ENCODE results near the gene LEPROT. TPM values are rescaled to one million over a fixed set of nuclear protein-coding genes. Genes with fewer than 3 reads are reported as not detected.

Gene LEPROT
- polyA plus RNA-seq, 1 donor from 2014 or later, result 39.2 TPM

GRCh38 chr1:65419681-65420589, 533 bp upstream of the LEPROT start:
- peaks cover 6% of the 10 kb centered on the region for H3F3A ChIP-seq (ENCODE audit: insufficient read depth, low read length, poor library complexity, severe bottlenecking)
- H3K36me3 ChIP-seq (ENCODE audit: insufficient read depth, low read length), result no peaks in the 10 kb centered on the region
- H4K20me1 ChIP-seq (ENCODE audit: insufficient read depth), result no peaks in the 10 kb centered on the region
- H3K4me3 ChIP-seq (ENCODE audit: low read length), result peak overlapping the region; percentile 92
- H3K27me3 ChIP-seq (ENCODE audit: insufficient read depth, low read depth, low read length), result no peaks in the 10 kb centered on the region
- peak overlapping the region; percentile 29 for H3K27ac ChIP-seq (ENCODE audit: low read length)
- TF ChIP-seq TAF1 (IDR thresholded peaks at IDR 0.05; ENCODE audit: low read depth), result no peak
- TF ChIP-seq RAD21 (conservative IDR thresholded peaks at IDR 0.05), result peak; percentile 31
- TF ChIP-seq SMC3 (conservative IDR thresholded peaks at IDR 0.05; ENCODE audit: poor library complexity), result peak; percentile 26
- H3K4me2 ChIP-seq (ENCODE audit: low read length), result peak overlapping the region; percentile 18
- H3K9ac ChIP-seq (ENCODE audit: low read length), result peak overlapping the region; percentile 77
- H3K9me3 ChIP-seq (ENCODE audit: low read length), result no peaks in the 10 kb centered on the region
- peak overlapping the region; percentile 53 for H2AFZ ChIP-seq (ENCODE audit: low read depth, low read length)
- H3K79me2 ChIP-seq (replicated peaks; ENCODE audit: insufficient read depth, low read length), result peaks cover 18% of the 10 kb centered on the region
- no peaks in the 10 kb centered on the region for H3K9me2 ChIP-seq (ENCODE audit: insufficient read depth, low read length)

- peak overlapping the region; percentile 92 for H3K4me3 ChIP-seq (ENCODE audit: low read length)
- H3K27ac ChIP-seq (ENCODE audit: low read length), result peak overlapping the region; percentile 66
- H3K27me3 ChIP-seq (ENCODE audit: insufficient read depth, low read depth, low read length), result no peaks in the 10 kb centered on the region
- H2AFZ ChIP-seq (ENCODE audit: low read depth, low read length), result peak overlapping the region; percentile 93
- TF ChIP-seq TAF1 (IDR thresholded peaks at IDR 0.05; ENCODE audit: low read depth) (no peak), CTCF (IDR thresholded peaks at IDR 0.05; ENCODE audit: poor library complexity, severe bottlenecking) (no peak), MXI1 (conservative IDR thresholded peaks at IDR 0.05; ENCODE audit: poor library complexity, severe bottlenecking) (no peak), EZH2 (IDR thresholded peaks at IDR 0.05; ENCODE audit: borderline replicate concordance, insufficient read depth, low read length, poor library complexity, severe bottlenecking) (no peak), EP300 (conservative IDR thresholded peaks at IDR 0.05; ENCODE audit: poor library complexity, severe bottlenecking) (no peak), RAD21 (conservative IDR thresholded peaks at IDR 0.05) (no peak), REST (IDR thresholded peaks at IDR 0.05; ENCODE audit: borderline replicate concordance) (no peak), POLR2AphosphoS5 (IDR thresholded peaks at IDR 0.05) (no peak), SMC3 (conservative IDR thresholded peaks at IDR 0.05; ENCODE audit: poor library complexity) (no peak)
- peaks cover 18% of the 10 kb centered on the region for H3K79me2 ChIP-seq (replicated peaks; ENCODE audit: insufficient read depth, low read length)
- H4K20me1 ChIP-seq (ENCODE audit: insufficient read depth), result no peaks in the 10 kb centered on the region
- peak overlapping the region; percentile 77 for H3K9ac ChIP-seq (ENCODE audit: low read length)
- H3K4me2 ChIP-seq (ENCODE audit: low read length), result peak overlapping the region; percentile 45
- no peaks in the 10 kb centered on the region for H3K9me2 ChIP-seq (ENCODE audit: insufficient read depth, low read length)
- H3K36me3 ChIP-seq (ENCODE audit: insufficient read depth, low read length), result no peaks in the 10 kb centered on the region
- H3K9me3 ChIP-seq (ENCODE audit: low read length), result no peaks in the 10 kb centered on the region
- peaks cover 6% of the 10 kb centered on the region for H3F3A ChIP-seq (ENCODE audit: insufficient read depth, low read length, poor library complexity, severe bottlenecking)
These were observed 1.0 kb downstream of the LEPROT start for GRCh38 chr1:65421351-65422025.

All from neural cell (in vitro differentiated cells).